Muscle of back (tissue), 13 donors: ENCODE results near the gene PPP3CB. TPM values are rescaled to one million over a fixed set of nuclear protein-coding genes. Genes with fewer than 3 reads are reported as not detected.

Experiments used
- DNase-seq, 3 donors: peaks; one replicate each; pipeline versions ENCODE4 v3.0.0 to v3.0.0-alpha.2; 2013
- long read RNA-seq, 9 donors: transcript quantifications; one replicate each; lab custom pipeline, GENCODE V29; 2026
- polyA plus RNA-seq, 10 donors: library from polyadenylated mRNA; unstranded; fragments of 120-200 nt; gene quantifications; one replicate each; pipeline ENCODE4 v1.2.1, GENCODE V29; 2013; ENCODE audit not compliant: insufficient read length in 10 of 10

The PPP3CB gene
- polyA plus RNA-seq, result 100 to 1,000 TPM in 9 of 10 donors, 10 to 100 TPM in 1; 98.1 to 203 (median 161) TPM
- long read RNA-seq, donor 1, transcript PPP3CB-204 (14 exons, 3,149 nt), result minor isoform, 5 of 39 reads
- long read RNA-seq, donor 1, transcript PPP3CB-202 (14 exons, 3,501 nt), result major isoform, 6 of 39 reads
- long read RNA-seq, donor 1, partial matches to known transcripts, result 14 of 39 reads
- long read RNA-seq, donor 1, other reads (novel, unspliced or antisense), result 11 of 39 reads
- long read RNA-seq, donor 2, transcript PPP3CB-204 (14 exons, 3,149 nt), result minor isoform, 7 of 27 reads
- long read RNA-seq, donor 2, transcript PPP3CB-202 (14 exons, 3,501 nt), result major isoform, 8 of 27 reads
- long read RNA-seq, donor 2, partial matches to known transcripts, result 0 of 27 reads
- long read RNA-seq, donor 2, other reads (novel, unspliced or antisense), result 10 of 27 reads
- long read RNA-seq, donor 3, result 0 reads
- long read RNA-seq, donor 4, transcript PPP3CB-204 (14 exons, 3,149 nt), result minor isoform, 6 of 48 reads
- long read RNA-seq, donor 4, transcript PPP3CB-202 (14 exons, 3,501 nt), result major isoform, 15 of 48 reads
- long read RNA-seq, donor 4, partial matches to known transcripts, result 24 of 48 reads
- long read RNA-seq, donor 4, other reads (novel, unspliced or antisense), result 0 of 48 reads
- long read RNA-seq, donor 5, transcript PPP3CB-204 (14 exons, 3,149 nt), result major isoform, 7 of 16 reads
- long read RNA-seq, donor 5, partial matches to known transcripts, result 0 of 16 reads
- long read RNA-seq, donor 5, other reads (novel, unspliced or antisense), result 0 of 16 reads
- long read RNA-seq, donor 6, transcript PPP3CB-201 (12 exons, 2,418 nt), result minor isoform, 5 of 26 reads
- long read RNA-seq, donor 6, transcript PPP3CB-202 (14 exons, 3,501 nt), result major isoform, 7 of 26 reads
- long read RNA-seq, donor 6, partial matches to known transcripts, result 9 of 26 reads
- long read RNA-seq, donor 6, other reads (novel, unspliced or antisense), result 0 of 26 reads
- long read RNA-seq, donor 7, transcript PPP3CB-202 (14 exons, 3,501 nt), result major isoform, 8 of 13 reads
- long read RNA-seq, donor 7, partial matches to known transcripts, result 0 of 13 reads
- long read RNA-seq, donor 7, other reads (novel, unspliced or antisense), result 0 of 13 reads
- long read RNA-seq, donor 8, partial matches to known transcripts, result 0 of 6 reads
- long read RNA-seq, donor 8, other reads (novel, unspliced or antisense), result 0 of 6 reads
- long read RNA-seq, donor 9, partial matches to known transcripts, result 0 of 5 reads
- long read RNA-seq, donor 9, other reads (novel, unspliced or antisense), result 0 of 5 reads

GRCh38 chr10:73495884-73496674 lies at the start of gene PPP3CB:
PPP3CB (minus strand) TSS chr10:73496024; CDS start chr10:73495889, 135 bp downstream.
- peak; percentile 97 to 98 (median 97) for DNase-seq

GRCh38 chr10:73545357-73545756 lies 49.5 kb upstream of the PPP3CB start:
- peak in 1 of 3 donors; percentile 7 for DNase-seq

- no peak for DNase-seq
These were observed 41.9 kb upstream of the PPP3CB start for GRCh38 chr10:73537709-73538108.

GRCh38 chr10:73537288-73537687 lies 41.5 kb upstream of the PPP3CB start:
- DNase-seq, result no peak

GRCh38 chr10:73534857-73535256 lies 39.0 kb upstream of the PPP3CB start:
- DNase-seq, result no peak

- DNase-seq, result peak; percentile 65 to 81 (median 67)
These were observed 33.4 kb upstream of the PPP3CB start for GRCh38 chr10:73529089-73529832.

- DNase-seq, result no peak
These were observed 26.4 kb upstream of the PPP3CB start for GRCh38 chr10:73522263-73522662.

GRCh38 chr10:73519336-73519735 lies 23.5 kb upstream of the PPP3CB start:
- DNase-seq, result no peak

GRCh38 chr10:73517166-73517888 lies 21.5 kb upstream of the PPP3CB start:
- no peak for DNase-seq

GRCh38 chr10:73512207-73512743 lies 16.5 kb upstream of the PPP3CB start:
- DNase-seq, result no peak

GRCh38 chr10:73509695-73510094 lies 13.9 kb upstream of the PPP3CB start:
- DNase-seq, result no peak

- DNase-seq, result no peak
These were observed 10.7 kb upstream of the PPP3CB start for GRCh38 chr10:73506491-73506890.

GRCh38 chr10:73506074-73506473 lies 10.2 kb upstream of the PPP3CB start:
- no peak for DNase-seq

GRCh38 chr10:73503037-73503436 lies 7.2 kb upstream of the PPP3CB start:
- no peak for DNase-seq

GRCh38 chr10:73501651-73502050 lies 5.8 kb upstream of the PPP3CB start:
- no peak for DNase-seq

GRCh38 chr10:73497623-73498022 lies 1.8 kb upstream of the PPP3CB start:
- no peak for DNase-seq

- DNase-seq, result peak; percentile 78 to 90 (median 81)
These were observed 469 bp downstream of the PPP3CB start for GRCh38 chr10:73495226-73495883.

GRCh38 chr10:73494877-73495225 lies 973 bp downstream of the PPP3CB start:
- DNase-seq, result no peak

- no peak for DNase-seq
These were observed 1.6 kb downstream of the PPP3CB start for GRCh38 chr10:73494213-73494612.
